A549 (cell line): ENCODE data around the gene ANKRD27. TPM values are rescaled to one million over a fixed set of nuclear protein-coding genes. Genes with fewer than 3 reads are reported as not detected.

Experiments
- ATAC-seq, 2 experiments: fragments of 200-7000 bp in 1 of 2; fragments of >200 bp in 1 of 2; cut with Nextera tagmentation in 1 of 2; cut with Tn5 transposase in 1 of 2; 3 replicates each; pipeline versions ENCODE4 v1.8.0 to v1.9.1; 2018 to 2020; ENCODE audit warnings: mild to moderate bottlenecking in 1 of 2, moderate library complexity in 1 of 2
- CTCF ChIA-PET: fragments of 300-600 bp; sonication (Branson Sonifier 250); formaldehyde crosslinking; extraction: SDS; loops from one replicate; lab custom pipeline; 2021; ENCODE audit warnings: antibody characterized with exemption, inconsistent platforms; lab: Yijun Ruan, JAX
- POLR2A ChIA-PET: fragments of 350-600 bp; formaldehyde crosslinking; extraction: SDS; loops from one replicate; lab custom pipeline; 2021; ENCODE audit warnings: antibody characterized with exemption, inconsistent platforms; lab: Yijun Ruan, JAX
- DNase-seq, 2 experiments: peaks; one replicate each; pipeline versions ENCODE4 v3.0.0 to v3.0.0-alpha.2; 2011 to 2016; ENCODE audit warnings: low read depth in 1 of 2, low spot score in 1 of 2
- FAIRE-seq: peaks from 2 replicates; lab custom pipeline; 2011; peaks lifted over from hg19 to GRCh38; lab: Jason Lieb, UNC
- H3K27ac ChIP-seq, 2 experiments: fragments of >200 bp; sonication (Bioruptor Twin); formaldehyde crosslinking; 3 replicates each; pipeline ENCODE4 v1.5.1; 2016 to 2017
- H3K4me1 ChIP-seq: fragments of >200 bp; sonication (Bioruptor Twin); formaldehyde crosslinking; 3 replicates; pipeline ENCODE4 v1.6.1; 2016
- H3K4me2 ChIP-seq: fragments of >200 bp; sonication (Bioruptor Twin); formaldehyde crosslinking; 3 replicates; pipeline ENCODE4 v1.6.1; 2016
- H3K4me3 ChIP-seq: fragments of >200 bp; sonication (Bioruptor Twin); formaldehyde crosslinking; 3 replicates; pipeline ENCODE4 v1.5.1; 2016
- H3K9me3 ChIP-seq: fragments of >200 bp; sonication (Bioruptor Twin); formaldehyde crosslinking; 3 replicates; pipeline ENCODE4 v1.6.1; 2016
- ATOH8 ChIP-seq: fragments of 250-450 bp; sonication (Bioruptor Pico); IDR thresholded peaks from 2 replicates; pipeline ENCODE4 v1.5.0; 2020; ENCODE audit warnings: low read depth, mild to moderate bottlenecking, moderate library complexity
- BCL3 ChIP-seq: fragments of >200 bp; sonication (Bioruptor Twin); formaldehyde crosslinking; IDR thresholded peaks from 3 replicates; pipeline ENCODE4 v1.6.1; 2016
- BHLHE40 ChIP-seq: IDR thresholded peaks from 2 replicates; pipeline ENCODE4 v1.6.1; 2012; ENCODE audit warnings: low read depth, low read length, inconsistent platforms
- CBX8 ChIP-seq: fragments of 200-600 bp; sonication (generic); IDR thresholded peaks from 2 replicates; pipeline ENCODE4 v1.6.1; 2016
- CHD2 ChIP-seq: fragments of 150-350 bp; IDR thresholded peaks from 2 replicates; pipeline ENCODE4 v1.6.1; 2014; ENCODE audit warnings: low read length; ENCODE audit not compliant: partially characterized antibody
- CHD4 ChIP-seq: fragments of 200-600 bp; sonication (generic); IDR thresholded peaks from 2 replicates; pipeline ENCODE4 v1.6.1; 2016; ENCODE audit warnings: antibody characterized with exemption, mild to moderate bottlenecking, borderline replicate concordance
- EP300 ChIP-seq, 2 experiments: fragments of >200 bp; sonication (Bioruptor Twin); formaldehyde crosslinking; IDR thresholded peaks; 2 replicates in 1 of 2; 3 replicates in 1 of 2; pipeline ENCODE4 v1.6.1; 2016 to 2017
- HEYL ChIP-seq: fragments of 250-450 bp; sonication (Bioruptor Pico); IDR thresholded peaks from 2 replicates; pipeline ENCODE4 v1.8.0; 2021; ENCODE audit warnings: mild to moderate bottlenecking, moderate library complexity
- HOXA7 ChIP-seq: fragments of 250-450 bp; sonication (Bioruptor Pico); IDR thresholded peaks from 2 replicates; pipeline ENCODE4 v1.5.0; 2020; ENCODE audit warnings: mild to moderate bottlenecking, moderate library complexity
- HOXB5 ChIP-seq: fragments of 250-450 bp; sonication (Bioruptor Pico); IDR thresholded peaks from 2 replicates; pipeline ENCODE4 v1.5.0; 2020; ENCODE audit warnings: mild to moderate bottlenecking, moderate library complexity
- JUN ChIP-seq, 2 experiments: fragments of >200 bp; sonication (Bioruptor Twin); formaldehyde crosslinking; IDR thresholded peaks; 2 replicates in 1 of 2; 3 replicates in 1 of 2; pipeline ENCODE4 v1.6.1; 2016 to 2017
- JUNB ChIP-seq: fragments of >200 bp; sonication (Bioruptor Twin); formaldehyde crosslinking; IDR thresholded peaks from 2 replicates; pipeline ENCODE4 v1.6.1; 2016
- KDM5A ChIP-seq: fragments of 200-600 bp; sonication (generic); IDR thresholded peaks from 2 replicates; pipeline ENCODE4 v1.6.1; 2016; ENCODE audit warnings: antibody characterized with exemption, mild to moderate bottlenecking
- MAFK ChIP-seq: fragments of 450-650 bp; IDR thresholded peaks from 2 replicates; pipeline ENCODE4 v1.6.1; 2014; ENCODE audit not compliant: partially characterized antibody
- MAX ChIP-seq: IDR thresholded peaks from 2 replicates; pipeline ENCODE4 v1.6.1; 2012
- MAZ ChIP-seq: fragments of 150-350 bp; IDR thresholded peaks from 2 replicates; pipeline ENCODE4 v1.6.1; 2014; ENCODE audit warnings: antibody characterized with exemption, low read depth, low read length, borderline replicate concordance
- NFE2L2 ChIP-seq: fragments of 150-350 bp; conservative IDR thresholded peaks from 2 replicates; pipeline ENCODE4 v1.6.1; 2014; ENCODE audit warnings: low read length
- NR3C1 ChIP-seq: fragments of >200 bp; sonication (Bioruptor Twin); formaldehyde crosslinking; IDR thresholded peaks from 3 replicates; pipeline ENCODE4 v1.6.1; 2017
- PHF8 ChIP-seq: fragments of 200-600 bp; sonication (generic); IDR thresholded peaks from 2 replicates; pipeline ENCODE4 v1.6.1; 2016; ENCODE audit warnings: low read depth, mild to moderate bottlenecking, antibody characterized with exemption, moderate library complexity, borderline replicate concordance
- POLR2AphosphoS2 ChIP-seq: conservative IDR thresholded peaks from 2 replicates; pipeline ENCODE4 v1.6.1; 2012; ENCODE audit warnings: low read length, improper control_type of control experiment, inconsistent platforms
- RAD21 ChIP-seq, 2 experiments: fragments of >200 bp in 1 of 2; sonication (Bioruptor Twin) in 1 of 2; formaldehyde crosslinking in 1 of 2; IDR thresholded peaks in 1 of 2; conservative IDR thresholded peaks in 1 of 2; 2 replicates in 1 of 2; 3 replicates in 1 of 2; pipeline ENCODE4 v1.6.1; 2012 to 2018; ENCODE audit warnings: inconsistent platforms in 1 of 2
- RARB ChIP-seq: fragments of 250-450 bp; sonication (Bioruptor Pico); IDR thresholded peaks from 2 replicates; pipeline ENCODE4 v1.8.0; 2021; ENCODE audit warnings: mild to moderate bottlenecking, moderate library complexity
- RCOR1 ChIP-seq: fragments of 150-350 bp; IDR thresholded peaks from 2 replicates; pipeline ENCODE4 v1.6.1; 2014; ENCODE audit warnings: antibody characterized with exemption, low read length, low read depth
- RFX5 ChIP-seq: fragments of 450-650 bp; IDR thresholded peaks from 2 replicates; pipeline ENCODE4 v1.7.1; 2014; ENCODE audit warnings: antibody characterized with exemption, mild to moderate bottlenecking, moderate library complexity
- SREBF2 ChIP-seq: fragments of 450-650 bp; IDR thresholded peaks from 2 replicates; pipeline ENCODE4 v1.6.1; 2014; ENCODE audit warnings: mild to moderate bottlenecking, moderate library complexity
- ZNF302 ChIP-seq: fragments of 250-450 bp; sonication (Bioruptor Pico); IDR thresholded peaks from 2 replicates; pipeline ENCODE4 v1.9.0; 2021; ENCODE audit warnings: inconsistent platforms, mild to moderate bottlenecking, moderate library complexity
- WGBS: methylation state at CpG from one replicate; pipeline ENCODE4 v1.1.6; 2017; ENCODE audit errors: missing lambda C conversion rate; 5-methylcytosine and 5-hydroxymethylcytosine counted together
- polyA plus RNA-seq, 4 experiments: library from polyadenylated mRNA; depleted of rRNA in 3 of 4; stranded (reverse); fragments of >200 nt; fragmentation: RNase III in 1 of 4; extraction: RNeasy Plus Mini Kit Qiagen cat#74134 plus additional on column Dnase treatment in 1 of 4; gene quantifications; 2 replicates in 3 of 4; 3 replicates in 1 of 4; pipeline ENCODE4 v1.2.3, GENCODE V29; 2011 to 2017
- TF ChIP-seq, protein P1 (sequence below): fragments of 150-350 bp; IDR thresholded peaks from 2 replicates; pipeline ENCODE4 v1.6.1; 2014; ENCODE audit warnings: low read depth, mild to moderate bottlenecking, low read length

The ANKRD27 gene
- polyA plus RNA-seq, 2 of the 4 experiments (the other 2 are of a cell fraction): 23.1 to 60.8 TPM

DNA sequence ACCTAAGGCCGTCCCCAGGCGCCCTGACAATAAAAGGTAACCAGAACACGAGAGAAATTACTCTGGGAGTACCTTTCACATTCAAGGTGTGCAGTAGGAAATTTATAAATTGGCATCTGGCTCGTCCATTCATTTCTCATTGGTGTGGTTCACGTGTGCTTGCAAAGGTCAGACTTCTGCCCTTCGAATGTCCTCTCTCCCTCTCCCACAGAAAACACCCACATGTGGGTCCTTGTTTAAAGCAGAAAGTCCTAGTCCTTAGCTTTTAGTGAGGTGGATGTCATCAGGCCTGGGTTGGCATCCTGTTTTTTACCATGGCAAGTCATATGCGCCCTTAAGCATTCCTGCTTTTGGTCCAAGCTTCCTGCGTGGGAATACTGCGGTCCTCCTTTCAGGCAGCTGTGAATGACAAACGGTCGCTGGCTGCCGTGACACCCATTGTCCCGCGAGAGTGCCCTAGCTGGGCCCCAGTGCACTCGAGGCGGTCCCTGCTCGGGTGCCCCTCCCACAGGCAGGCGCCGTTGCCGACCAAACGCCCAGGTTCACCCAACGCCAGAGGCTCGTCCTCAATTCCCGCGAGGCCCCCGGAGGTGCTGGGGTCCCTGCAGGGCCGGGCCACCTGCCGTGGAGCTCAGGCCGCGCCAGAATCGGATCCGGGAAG, 16.4 kb upstream of the ANKRD27 start, which contains the start of gene NUDT19 (continued):
- TF ChIP-seq HOXB5 (CRISPR knock-in tag) (no peak), NFE2L2 (no peak), PHF8 (no peak)

GRCh38 chr19:32688311-32688710, 13.3 kb upstream of the ANKRD27 start:
- Histone ChIP-seq H3K9me3 (peaks cover 3% of the 10 kb centered on the region; the same call in 1 of the 3 replicates), H3K4me1 (peaks cover 19% of the 10 kb centered on the region), H3K4me3 (no peak overlapping the region), H3K4me2 (no peak overlapping the region), H3K27ac (no peak overlapping the region)
- FAIRE-seq (no peak), ATAC-seq (no peak), DNase-seq (no peak)
- POLR2A ChIA-PET: no interaction called here
- no peak for TF ChIP-seq POLR2AphosphoS2
- no peak for TF ChIP-seq CHD4
- no peak for TF ChIP-seq MAFK
- no peak for TF ChIP-seq ATOH8 (CRISPR knock-in tag)
- TF ChIP-seq BHLHE40: no peak
- TF ChIP-seq RARB: no peak
- TF ChIP-seq JUN (IDR thresholded peaks at IDR 0.05): no peak
- WGBS: 78% methylated on average over 1 of the region's 1 CpG
- CTCF ChIA-PET: interaction anchor here (0.6 to 3.5 kb wide), 7 partner anchors 11 to 553 kb away, joined by 3 to 13 read pairs (median 3); no protein-coding TSS in a partner anchor

GRCh38 chr19:32687681-32688080, 12.7 kb upstream of the ANKRD27 start:
- no peak for TF ChIP-seq CHD2
- TF ChIP-seq JUN (IDR thresholded peaks at IDR 0.05): no peak
- TF ChIP-seq MAZ: no peak
- TF ChIP-seq, all 56 proteins: peak for 0

GRCh38 chr19:32686847-32687475, 12.0 kb upstream of the ANKRD27 start:
- no peak overlapping the region for H3K27ac ChIP-seq
- ATAC-seq (no peak), FAIRE-seq (no peak), DNase-seq (no peak)
- peaks cover 13% of the 10 kb centered on the region for H3K4me1 ChIP-seq
- no peak overlapping the region for H3K4me2 ChIP-seq
- ChIA-PET CTCF (interaction anchor here (0.7 to 3.4 kb wide), 4 partner anchors 10 to 289 kb away, joined by 3 to 11 read pairs (median 6); no protein-coding TSS in a partner anchor), POLR2A (no interaction called here)
- no peaks in the 10 kb centered on the region for H3K9me3 ChIP-seq
- TF ChIP-seq, protein P1, sequence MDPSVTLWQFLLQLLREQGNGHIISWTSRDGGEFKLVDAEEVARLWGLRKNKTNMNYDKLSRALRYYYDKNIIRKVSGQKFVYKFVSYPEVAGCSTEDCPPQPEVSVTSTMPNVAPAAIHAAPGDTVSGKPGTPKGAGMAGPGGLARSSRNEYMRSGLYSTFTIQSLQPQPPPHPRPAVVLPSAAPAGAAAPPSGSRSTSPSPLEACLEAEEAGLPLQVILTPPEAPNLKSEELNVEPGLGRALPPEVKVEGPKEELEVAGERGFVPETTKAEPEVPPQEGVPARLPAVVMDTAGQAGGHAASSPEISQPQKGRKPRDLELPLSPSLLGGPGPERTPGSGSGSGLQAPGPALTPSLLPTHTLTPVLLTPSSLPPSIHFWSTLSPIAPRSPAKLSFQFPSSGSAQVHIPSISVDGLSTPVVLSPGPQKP: no peak
- TF ChIP-seq KDM5A (no peak), CBX8 (no peak), RAD21 (conservative IDR thresholded peaks at IDR 0.05 in 1 of 2, IDR thresholded peaks at IDR 0.05 in 1 of 2) (no peak), HEYL (CRISPR knock-in tag) (no peak), JUN (IDR thresholded peaks at IDR 0.05) (no peak), RCOR1 (no peak), EP300 (IDR thresholded peaks at IDR 0.05) (no peak), POLR2AphosphoS2 (no peak), NR3C1 (no peak), JUNB (no peak), RARB (no peak), BCL3 (no peak), MAX (no peak), RFX5 (no peak), SREBF2 (no peak), ZNF302 (CRISPR knock-in tag) (no peak), NFE2L2 (no peak), HOXA7 (no peak), CHD2 (no peak)
- WGBS: 89% methylated on average over 6 of the region's 6 CpGs
- no peak overlapping the region for H3K4me3 ChIP-seq

More at GRCh38 chr19:32687681-32688080, 12.7 kb upstream of the ANKRD27 start:
- ChIA-PET POLR2A (no interaction called here), CTCF (interaction anchor here (0.6 to 3.5 kb wide), 5 partner anchors 10 to 553 kb away, joined by 3 to 13 read pairs (median 6); no protein-coding TSS in a partner anchor)
- peaks cover 13% of the 10 kb centered on the region for H3K4me1 ChIP-seq
- 75% methylated on average over 4 of the region's 4 CpGs for WGBS
- ATAC-seq (no peak), DNase-seq (no peak), FAIRE-seq (no peak)
- no peak overlapping the region for H3K4me3 ChIP-seq
- no peak overlapping the region for H3K4me2 ChIP-seq
- no peak overlapping the region for H3K27ac ChIP-seq
- H3K9me3 ChIP-seq: no peaks in the 10 kb centered on the region
